Gastroesophageal sphincter (tissue), 3 donors: ENCODE measurements around the gene MIPEP.

Experiments used
- CTCF ChIP-seq, 4 experiments: fragments of 200-600 bp in 2 of 4; fragments of 450-650 bp in 2 of 4; sonication (generic) in 1 of 4; IDR thresholded peaks; one replicate each; pipeline ENCODE4 v1.5.1; 2017 to 2019; ENCODE audit warnings: antibody characterized with exemption in 4 of 4, mild to moderate bottlenecking in 2 of 4, moderate library complexity in 2 of 4
- POLR2A ChIP-seq, 2 donors: fragments of 450-650 bp; IDR thresholded peaks; one replicate each; pipeline ENCODE4 v1.6.1; 2017; ENCODE audit warnings: antibody characterized with exemption in 2 of 2, mild to moderate bottlenecking in 2 of 2, moderate library complexity in 1 of 2

- TF ChIP-seq CTCF (IDR thresholded peaks at IDR 0.05) (no peak), POLR2A (IDR thresholded peaks at IDR 0.05) (no peak)
These were observed 208.1 kb downstream of the MIPEP start for GRCh38 chr13:23680845-23681669.
